RWPE2 (cell line): ENCODE data around the gene EFNA2.

ENCODE experiments used
- ATAC-seq: fragments of 200-7000 bp; cut with Tn5 transposase; 3 replicates; pipeline ENCODE4 v1.9.1; 2021; ENCODE audit warnings: low read depth
- DNase-seq: peaks from one replicate; pipeline ENCODE4 v3.0.0-alpha.2; 2020; ENCODE audit warnings: low spot score
- H3K27ac ChIP-seq: fragments of 450-650 bp; 2 replicates; pipeline ENCODE4 v1.5.1; 2017; ENCODE audit warnings: mild to moderate bottlenecking; ENCODE audit not compliant: poor library complexity, severe bottlenecking
- H3K27me3 ChIP-seq: fragments of 250-450 bp; sonication (Bioruptor Pico); 2 replicates; pipeline ENCODE4 v1.5.1; 2021; ENCODE audit warnings: mild to moderate bottlenecking, moderate library complexity; ENCODE audit not compliant: insufficient read depth, poor library complexity, severe bottlenecking
- H3K36me3 ChIP-seq: fragments of 250-450 bp; sonication (Bioruptor Pico); 2 replicates; pipeline ENCODE4 v1.5.1; 2020; ENCODE audit warnings: low read depth, mild to moderate bottlenecking, moderate library complexity
- H3K4me1 ChIP-seq: fragments of 250-450 bp; sonication (Bioruptor Pico); 2 replicates; pipeline ENCODE4 v1.5.1; 2021; ENCODE audit warnings: mild to moderate bottlenecking, moderate library complexity; ENCODE audit not compliant: insufficient read depth, poor library complexity, severe bottlenecking
- H3K4me3 ChIP-seq: fragments of 250-450 bp; sonication (Bioruptor Pico); 2 replicates; pipeline ENCODE4 v1.5.1; 2021; ENCODE audit warnings: mild to moderate bottlenecking, moderate library complexity; ENCODE audit not compliant: severe bottlenecking
- H3K9me3 ChIP-seq: fragments of 250-450 bp; sonication (Bioruptor Pico); 2 replicates; pipeline ENCODE4 v1.5.1; 2021; ENCODE audit warnings: mild to moderate bottlenecking, moderate library complexity; ENCODE audit not compliant: severe bottlenecking
- TF ChIP-seq, protein P1 (sequence below): fragments of 450-650 bp; IDR thresholded peaks from one replicate; pipeline ENCODE4 v1.5.1; 2017; ENCODE audit warnings: mild to moderate bottlenecking, moderate library complexity; ENCODE audit not compliant: poor library complexity, severe bottlenecking

EFNA2 gene

DNA sequence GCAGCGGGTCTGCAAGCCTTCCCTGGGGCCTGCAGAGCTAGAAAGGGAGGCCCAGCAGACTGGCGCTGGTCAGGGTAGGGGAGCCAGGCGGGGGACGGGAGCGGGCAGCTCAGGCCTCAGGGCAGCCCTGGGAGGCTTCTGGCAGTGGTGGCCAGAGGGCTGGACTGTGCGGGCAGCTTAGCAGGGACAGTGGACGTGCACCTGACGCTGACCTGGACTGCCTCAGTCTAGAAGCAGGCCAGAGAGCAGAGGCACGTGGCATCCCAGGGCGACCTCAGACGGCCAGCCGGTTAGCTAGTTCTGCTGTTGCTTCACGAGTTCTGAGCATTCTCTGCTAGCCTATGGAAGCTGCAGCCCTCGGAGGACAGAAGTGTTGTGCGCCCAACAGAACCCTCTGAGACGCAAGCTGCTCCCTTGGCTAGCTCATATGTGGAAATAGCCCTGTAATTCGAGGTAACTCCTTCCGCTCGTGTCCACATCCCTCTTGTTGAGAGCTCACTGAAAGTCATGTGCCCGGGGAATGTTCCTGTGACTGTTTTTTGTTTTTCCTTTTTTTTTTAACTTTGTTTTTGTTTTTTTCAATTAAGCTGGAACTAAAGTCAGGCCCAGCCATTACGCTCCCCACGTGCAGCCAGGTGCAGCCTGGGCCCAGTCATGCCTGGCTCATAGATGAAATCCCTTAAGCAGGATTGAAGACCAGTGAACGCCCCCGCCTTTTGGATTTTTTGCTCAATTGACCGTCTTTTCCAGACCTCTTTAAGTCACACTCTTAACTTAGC is 12.2 kb upstream of the EFNA2 start:
- no peak for ATAC-seq
- DNase-seq: no peak
- Histone ChIP-seq H3K4me3 (no peak overlapping the region), H3K27ac (peak overlapping the region; percentile 86), H3K36me3 (peaks cover 52% of the 10 kb centered on the region), H3K9me3 (no peaks in the 10 kb centered on the region), H3K27me3 (no peaks in the 10 kb centered on the region), H3K4me1 (peaks cover 4% of the 10 kb centered on the region)
- TF ChIP-seq, protein P1, sequence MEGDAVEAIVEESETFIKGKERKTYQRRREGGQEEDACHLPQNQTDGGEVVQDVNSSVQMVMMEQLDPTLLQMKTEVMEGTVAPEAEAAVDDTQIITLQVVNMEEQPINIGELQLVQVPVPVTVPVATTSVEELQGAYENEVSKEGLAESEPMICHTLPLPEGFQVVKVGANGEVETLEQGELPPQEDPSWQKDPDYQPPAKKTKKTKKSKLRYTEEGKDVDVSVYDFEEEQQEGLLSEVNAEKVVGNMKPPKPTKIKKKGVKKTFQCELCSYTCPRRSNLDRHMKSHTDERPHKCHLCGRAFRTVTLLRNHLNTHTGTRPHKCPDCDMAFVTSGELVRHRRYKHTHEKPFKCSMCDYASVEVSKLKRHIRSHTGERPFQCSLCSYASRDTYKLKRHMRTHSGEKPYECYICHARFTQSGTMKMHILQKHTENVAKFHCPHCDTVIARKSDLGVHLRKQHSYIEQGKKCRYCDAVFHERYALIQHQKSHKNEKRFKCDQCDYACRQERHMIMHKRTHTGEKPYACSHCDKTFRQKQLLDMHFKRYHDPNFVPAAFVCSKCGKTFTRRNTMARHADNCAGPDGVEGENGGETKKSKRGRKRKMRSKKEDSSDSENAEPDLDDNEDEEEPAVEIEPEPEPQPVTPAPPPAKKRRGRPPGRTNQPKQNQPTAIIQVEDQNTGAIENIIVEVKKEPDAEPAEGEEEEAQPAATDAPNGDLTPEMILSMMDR: no peak

GRCh38 chr19:1274081-1274851 is 11.4 kb upstream of the EFNA2 start:
- no peak for DNase-seq

GRCh38 chr19:1274852-1275259 is 10.8 kb upstream of the EFNA2 start:
- no peaks in the 10 kb centered on the region for H3K27me3 ChIP-seq
- TF ChIP-seq, protein P1: no peak
- DNase-seq (no peak), ATAC-seq (0 out of 3 replicates have a peak, but pooled peaks have one; percentile 2)
- peaks cover 58% of the 10 kb centered on the region for H3K36me3 ChIP-seq
- H3K9me3 ChIP-seq: no peaks in the 10 kb centered on the region
- H3K4me1 ChIP-seq: peaks cover 4% of the 10 kb centered on the region
- peak overlapping the region; percentile 58 for H3K4me3 ChIP-seq
- peak overlapping the region; percentile 86 for H3K27ac ChIP-seq

More at GRCh38 chr19:1274081-1274851, 11.4 kb upstream of the EFNA2 start:
- no peak for ATAC-seq
- H3K36me3 ChIP-seq: peaks cover 56% of the 10 kb centered on the region
- peak overlapping the region; percentile 86 for H3K27ac ChIP-seq
- TF ChIP-seq, protein P1: no peak
- peak overlapping the region; percentile 58 for H3K4me3 ChIP-seq
- H3K9me3 ChIP-seq: no peaks in the 10 kb centered on the region
- H3K27me3 ChIP-seq: no peaks in the 10 kb centered on the region
- H3K4me1 ChIP-seq: peaks cover 4% of the 10 kb centered on the region

GRCh38 chr19:1275260-1275975 is 10.3 kb upstream of the EFNA2 start, which contains the start of gene FAM174C:
Gene FAM174C, plus strand, starts transcription at chr19:1275530. Its CDS starts 20 bp downstream, at chr19:1275550.
- DNase-seq (peak; percentile 94), ATAC-seq (peak; percentile 67)
- Histone ChIP-seq H3K4me3 (peak within 1 kb of the TSS; percentile 58), H3K4me1 (peaks cover 4% of the 10 kb centered on the region), H3K27ac (peak within 1 kb of the TSS; percentile 86), H3K27me3 (no peaks in the 10 kb centered on the region), H3K9me3 (no peaks in the 10 kb centered on the region), H3K36me3 (peaks cover 52% of the 10 kb centered on the region)
- TF ChIP-seq, protein P1: no peak
